WTC11 (cell line): ENCODE results near the gene CCHCR1.

Experiments
- CTCF ChIP-seq: fragments of 200-600 bp; IDR thresholded peaks from 2 replicates; pipeline ENCODE4 v1.8.0; 2022; ENCODE audit warnings: antibody characterized with exemption
- E2F5 ChIP-seq: sonication (generic); formaldehyde crosslinking; IDR thresholded peaks from 2 replicates; pipeline ENCODE4 v1.8.1; 2022; ENCODE audit warnings: mild to moderate bottlenecking, moderate library complexity, missing genetic modification reagents
- JUN ChIP-seq: sonication (generic); formaldehyde crosslinking; IDR thresholded peaks from 2 replicates; pipeline ENCODE4 v1.8.0; 2023; ENCODE audit warnings: mild to moderate bottlenecking, missing genetic modification reagents
- MLX ChIP-seq: sonication (generic); formaldehyde crosslinking; IDR thresholded peaks from 2 replicates; pipeline ENCODE4 v1.8.1; 2023; ENCODE audit warnings: mild to moderate bottlenecking, missing genetic modification reagents, moderate library complexity
- ZBTB43 ChIP-seq: sonication (generic); formaldehyde crosslinking; IDR thresholded peaks from 2 replicates; pipeline ENCODE4 v1.8.1; 2023; ENCODE audit warnings: mild to moderate bottlenecking, missing genetic modification reagents

GRCh38 chr6:31187780-31188194 lies 30.2 kb upstream of the CCHCR1 start:
- TF ChIP-seq CTCF: no peak
- TF ChIP-seq JUN (CRISPR knock-in tag): no peak
- no peak for TF ChIP-seq ZBTB43 (CRISPR knock-in tag)
- TF ChIP-seq MLX: no peak
- no peak for TF ChIP-seq E2F5 (CRISPR knock-in tag)
